Gastrocnemius medialis (tissue), 4 donors: ENCODE measurements around the gene IQUB. TPM values are rescaled to one million over a fixed set of nuclear protein-coding genes. Genes with fewer than 3 reads are reported as not detected.

Experiments used
- ATAC-seq, 2 donors: fragments of 150-250 bp; one replicate each; pipeline ENCODE4 v1.9.1; 2016
- DNase-seq, 2 donors: peaks; one replicate each; pipeline ENCODE4 v3.0.0-alpha.2; 2019
- H3K27ac ChIP-seq, 4 donors: fragments of 200-600 bp; sonication (generic); 1 replicate in 1 of 4; 2 replicates in 3 of 4; pipeline ENCODE4 v1.5.1; 2016 to 2018; ENCODE audit warnings: mild to moderate bottlenecking in 2 of 4, moderate library complexity in 1 of 4
- H3K27me3 ChIP-seq, 3 donors: fragments of 200-600 bp; sonication (generic) in 2 of 3; 1 replicate in 1 of 3; 2 replicates in 2 of 3; pipeline versions ENCODE4 v1.5.1 to v1.6.0; 2016 to 2019; ENCODE audit warnings: mild to moderate bottlenecking in 1 of 3, moderate library complexity in 1 of 3
- H3K36me3 ChIP-seq, 2 donors: fragments of 200-600 bp; sonication (generic) in 1 of 2; one replicate each; pipeline ENCODE4 v1.5.1; 2017 to 2018
- H3K4me1 ChIP-seq, 2 donors: fragments of 200-600 bp; sonication (generic) in 1 of 2; one replicate each; pipeline ENCODE4 v1.5.1; 2016 to 2017; ENCODE audit warnings: mild to moderate bottlenecking in 2 of 2
- H3K4me3 ChIP-seq, 4 donors: fragments of 200-600 bp; sonication (generic) in 3 of 4; 1 replicate in 1 of 4; 2 replicates in 3 of 4; pipeline ENCODE4 v1.5.1; 2016 to 2019; ENCODE audit warnings: mild to moderate bottlenecking in 2 of 4
- H3K9me3 ChIP-seq, 3 donors: fragments of 200-600 bp; sonication (generic) in 2 of 3; 1 replicate in 1 of 3; 2 replicates in 2 of 3; pipeline ENCODE4 v1.5.1; 2016 to 2019
- POLR2A ChIP-seq, 2 donors: fragments of 450-650 bp; IDR thresholded peaks; one replicate each; pipeline ENCODE4 v1.6.1; 2017; ENCODE audit warnings: antibody characterized with exemption in 2 of 2, mild to moderate bottlenecking in 2 of 2, moderate library complexity in 2 of 2
- in situ Hi-C, 4 donors: fragments of 200-750 bp; cut with MboI; loops; one replicate each; pipeline versions ENCODE4 v1.15.0 to v1.8.0; 2017; ENCODE audit warnings: low sequenced_read_pairs in 4 of 4
- intact Hi-C: fragments of 100-400 bp; cut with DNase I; formaldehyde crosslinking; loops from one replicate; pipeline ENCODE4 v1.15.1; 2023; ENCODE audit warnings: low total_unique reads
- total RNA-seq, 4 donors: library from RNA; depleted of rRNA; stranded (reverse); fragments of >200 nt; gene quantifications; one replicate each; pipeline versions ENCODE4 v1.1.0 to v1.2.3, GENCODE V29; 2016
- TF ChIP-seq, protein P1 (sequence below), 5 experiments: fragments of 450-650 bp in 3 of 5; fragments of 200-600 bp in 2 of 5; sonication (generic) in 2 of 5; IDR thresholded peaks in 4 of 5; conservative IDR thresholded peaks in 1 of 5; 1 replicate in 4 of 5; 2 replicates in 1 of 5; pipeline ENCODE4 v1.5.1; 2016 to 2019; ENCODE audit warnings: antibody characterized with exemption in 5 of 5, mild to moderate bottlenecking in 3 of 5, moderate library complexity in 3 of 5

IQUB gene
- total RNA-seq, 4 donors from 2014 or later, result 0.15 to 0.42 (median 0.26) TPM; not detected in 1

DNA sequence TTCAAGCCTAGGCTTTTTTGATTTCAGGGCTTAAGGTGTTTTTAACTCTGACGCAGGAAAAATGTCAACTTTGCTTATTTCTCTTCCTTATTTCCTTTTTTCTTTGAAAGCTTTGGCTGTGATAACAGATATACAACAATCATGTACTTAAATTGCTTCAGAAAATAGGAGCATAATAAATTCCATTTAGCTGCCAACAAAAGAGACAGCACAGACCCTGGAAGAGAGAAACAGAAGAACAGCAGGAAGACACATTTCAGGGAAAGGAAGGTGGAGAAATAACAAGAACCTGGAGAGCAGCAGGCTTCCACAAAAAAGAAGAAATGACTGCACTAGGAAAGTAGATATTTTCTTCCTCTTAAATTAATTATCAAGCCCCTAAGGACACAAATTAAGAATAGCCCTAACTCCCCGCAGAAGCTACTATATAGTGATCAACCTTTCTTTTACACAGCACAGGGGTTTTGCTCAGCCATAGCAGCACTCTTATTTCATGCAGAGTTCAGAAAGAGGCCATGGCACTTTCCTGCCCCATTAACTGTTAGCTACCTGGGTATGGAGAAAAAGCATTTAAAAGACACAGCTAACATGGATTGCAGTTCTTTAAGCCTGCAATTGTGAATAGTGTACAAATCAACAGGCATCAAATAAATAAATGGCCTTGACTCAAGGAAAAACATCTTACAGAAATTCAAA, 61.5 kb downstream of the IQUB start:
- Histone ChIP-seq H3K4me1 (no peaks in the 10 kb centered on the region), H3K27me3 (no peaks in the 10 kb centered on the region), H3K9me3 (no peaks in the 10 kb centered on the region), H3K27ac (no peak overlapping the region), H3K4me3 (no peak overlapping the region), H3K36me3 (no peaks in the 10 kb centered on the region)
- ATAC-seq (no peak), DNase-seq (no peak)
- in situ Hi-C loops (no loop called here), intact Hi-C loops (no loop called here)
- TF ChIP-seq, protein P1, sequence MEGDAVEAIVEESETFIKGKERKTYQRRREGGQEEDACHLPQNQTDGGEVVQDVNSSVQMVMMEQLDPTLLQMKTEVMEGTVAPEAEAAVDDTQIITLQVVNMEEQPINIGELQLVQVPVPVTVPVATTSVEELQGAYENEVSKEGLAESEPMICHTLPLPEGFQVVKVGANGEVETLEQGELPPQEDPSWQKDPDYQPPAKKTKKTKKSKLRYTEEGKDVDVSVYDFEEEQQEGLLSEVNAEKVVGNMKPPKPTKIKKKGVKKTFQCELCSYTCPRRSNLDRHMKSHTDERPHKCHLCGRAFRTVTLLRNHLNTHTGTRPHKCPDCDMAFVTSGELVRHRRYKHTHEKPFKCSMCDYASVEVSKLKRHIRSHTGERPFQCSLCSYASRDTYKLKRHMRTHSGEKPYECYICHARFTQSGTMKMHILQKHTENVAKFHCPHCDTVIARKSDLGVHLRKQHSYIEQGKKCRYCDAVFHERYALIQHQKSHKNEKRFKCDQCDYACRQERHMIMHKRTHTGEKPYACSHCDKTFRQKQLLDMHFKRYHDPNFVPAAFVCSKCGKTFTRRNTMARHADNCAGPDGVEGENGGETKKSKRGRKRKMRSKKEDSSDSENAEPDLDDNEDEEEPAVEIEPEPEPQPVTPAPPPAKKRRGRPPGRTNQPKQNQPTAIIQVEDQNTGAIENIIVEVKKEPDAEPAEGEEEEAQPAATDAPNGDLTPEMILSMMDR (IDR thresholded peaks at IDR 0.05 in 4 of 5, conservative IDR thresholded peaks at IDR 0.05 in 1 of 5), result no peak
- TF ChIP-seq POLR2A (IDR thresholded peaks at IDR 0.05), result no peak

DNA sequence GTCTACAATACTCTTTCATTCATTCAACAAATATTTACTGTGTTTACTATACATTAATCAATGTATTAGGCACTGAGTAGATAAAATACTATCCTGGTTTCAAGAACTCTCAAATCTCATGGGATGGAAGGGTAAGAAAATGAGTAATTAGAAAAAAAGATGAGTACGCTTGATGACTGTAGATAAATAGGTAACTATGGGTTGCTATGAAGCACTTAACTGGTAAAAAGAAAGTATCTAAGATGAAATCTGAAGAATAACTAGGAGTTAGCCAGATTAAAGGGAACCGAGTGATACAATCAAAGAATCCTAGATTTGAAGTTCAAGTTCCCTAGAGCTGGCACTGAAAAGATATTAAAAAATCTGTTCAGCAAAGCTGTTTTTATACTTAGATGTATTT, 62.1 kb downstream of the IQUB start:
- TF ChIP-seq, protein P1 (IDR thresholded peaks at IDR 0.05 in 4 of 5, conservative IDR thresholded peaks at IDR 0.05 in 1 of 5), result no peak
- no peak for TF ChIP-seq POLR2A (IDR thresholded peaks at IDR 0.05)
- Histone ChIP-seq H3K27me3 (no peaks in the 10 kb centered on the region), H3K9me3 (no peaks in the 10 kb centered on the region), H3K36me3 (no peaks in the 10 kb centered on the region), H3K4me1 (no peaks in the 10 kb centered on the region), H3K4me3 (no peak overlapping the region), H3K27ac (no peak overlapping the region)
- no peak for DNase-seq
- no peak for ATAC-seq
- in situ Hi-C loops, result no loop called here
- intact Hi-C loops, result no loop called here

DNA sequence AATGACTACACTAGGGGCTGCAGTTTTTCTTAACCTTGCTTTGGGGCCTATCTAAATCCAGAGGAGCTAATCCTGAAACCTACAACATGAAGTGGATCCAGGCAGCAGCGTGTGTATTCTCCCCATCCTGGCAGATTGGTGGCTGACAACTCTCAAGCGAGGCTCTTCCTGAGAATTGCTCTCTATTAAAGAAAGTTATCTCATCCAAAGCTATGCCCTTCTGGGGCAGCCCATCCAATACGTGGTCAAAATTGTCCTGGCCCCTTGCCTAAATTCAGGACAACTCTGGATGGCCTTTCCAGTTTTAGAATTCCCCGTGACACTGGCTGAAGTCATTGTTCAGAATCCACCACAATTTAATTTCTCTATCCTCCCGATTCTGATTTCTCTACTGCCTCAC, 66.1 kb downstream of the IQUB start:
- Histone ChIP-seq H3K4me3 (no peak overlapping the region), H3K27ac (no peak overlapping the region), H3K36me3 (no peaks in the 10 kb centered on the region), H3K4me1 (no peaks in the 10 kb centered on the region), H3K9me3 (no peaks in the 10 kb centered on the region), H3K27me3 (no peaks in the 10 kb centered on the region)
- TF ChIP-seq, protein P1 (IDR thresholded peaks at IDR 0.05 in 4 of 5, conservative IDR thresholded peaks at IDR 0.05 in 1 of 5), result no peak
- TF ChIP-seq POLR2A (IDR thresholded peaks at IDR 0.05), result no peak
- ATAC-seq, result no peak
- DNase-seq, result no peak
- in situ Hi-C loops (no loop called here), intact Hi-C loops (no loop called here)

DNA sequence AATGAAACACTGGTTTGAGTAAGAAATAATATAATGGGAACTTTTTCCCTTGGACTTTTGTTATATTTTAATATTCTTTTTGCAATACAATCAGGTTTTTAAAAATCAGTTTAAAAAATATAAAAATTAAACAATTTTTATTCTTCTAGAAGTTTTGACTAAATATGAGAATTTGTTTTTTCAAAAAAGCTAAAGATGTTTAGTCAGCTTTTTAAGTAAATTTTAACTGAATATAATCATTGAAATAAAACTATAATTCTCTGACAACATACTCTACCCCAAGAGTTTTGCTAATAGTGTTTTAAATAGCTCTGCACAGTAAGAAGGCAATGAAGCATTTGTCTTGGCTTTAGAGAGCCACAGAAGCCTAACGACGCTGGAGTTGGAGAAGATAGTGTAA, 70.5 kb downstream of the IQUB start:
- no peak overlapping the region for H3K27ac ChIP-seq
- intact Hi-C loops (no loop called here), in situ Hi-C loops (no loop called here)
- TF ChIP-seq POLR2A (IDR thresholded peaks at IDR 0.05), result no peak
- TF ChIP-seq, protein P1 (IDR thresholded peaks at IDR 0.05 in 4 of 5, conservative IDR thresholded peaks at IDR 0.05 in 1 of 5), result no peak
- no peak for DNase-seq
- no peak overlapping the region for H3K4me3 ChIP-seq
- no peaks in the 10 kb centered on the region for H3K36me3 ChIP-seq
- no peak for ATAC-seq
- no peaks in the 10 kb centered on the region for H3K9me3 ChIP-seq
- no peaks in the 10 kb centered on the region for H3K4me1 ChIP-seq
- H3K27me3 ChIP-seq, result no peaks in the 10 kb centered on the region

DNA sequence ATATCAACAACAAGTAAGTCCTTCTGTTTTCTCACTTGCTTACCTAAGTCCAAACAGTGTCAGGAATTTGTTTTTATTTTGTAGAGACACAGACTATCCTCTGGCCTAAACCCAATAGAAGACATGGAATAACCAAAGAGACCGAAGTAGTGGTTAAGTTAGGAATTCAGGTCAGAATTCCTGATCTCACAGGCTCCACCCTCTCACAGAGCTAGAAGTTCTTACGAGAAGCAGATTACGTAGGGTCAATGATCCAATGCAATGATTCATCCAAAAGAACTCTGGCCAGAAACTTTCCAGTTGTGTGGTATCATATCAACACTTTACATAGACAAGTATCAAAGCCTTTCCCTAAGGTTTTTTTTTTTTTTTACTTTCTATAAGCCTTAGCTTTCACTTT, 73.8 kb downstream of the IQUB start:
- ATAC-seq, result no peak
- intact Hi-C loops (no loop called here), in situ Hi-C loops (no loop called here)

More for the DNA sequence above, 73.8 kb downstream of the IQUB start:
- Histone ChIP-seq H3K27ac (no peak overlapping the region), H3K36me3 (no peaks in the 10 kb centered on the region), H3K4me3 (no peak overlapping the region), H3K4me1 (no peaks in the 10 kb centered on the region), H3K9me3 (no peaks in the 10 kb centered on the region), H3K27me3 (no peaks in the 10 kb centered on the region)
- no peak for DNase-seq
- TF ChIP-seq POLR2A (IDR thresholded peaks at IDR 0.05), result no peak
- TF ChIP-seq, protein P1 (IDR thresholded peaks at IDR 0.05 in 4 of 5, conservative IDR thresholded peaks at IDR 0.05 in 1 of 5), result no peak
